ENCODE data around the gene CDT1. TPM values are rescaled to one million over a fixed set of nuclear protein-coding genes. Genes with fewer than 3 reads are reported as not detected.
A peak's percentile ranks its signal among the peaks of the same experiment; 100 is the strongest.
"Not testable (repeated sequence)": the region's sequence is repeated elsewhere in the genome, so short reads cannot be mapped to it uniquely, and the experiment has no call there.

Gene CDT1
- total RNA-seq, 1 experiment from 2014 or later = 32.2 TPM

DNA sequence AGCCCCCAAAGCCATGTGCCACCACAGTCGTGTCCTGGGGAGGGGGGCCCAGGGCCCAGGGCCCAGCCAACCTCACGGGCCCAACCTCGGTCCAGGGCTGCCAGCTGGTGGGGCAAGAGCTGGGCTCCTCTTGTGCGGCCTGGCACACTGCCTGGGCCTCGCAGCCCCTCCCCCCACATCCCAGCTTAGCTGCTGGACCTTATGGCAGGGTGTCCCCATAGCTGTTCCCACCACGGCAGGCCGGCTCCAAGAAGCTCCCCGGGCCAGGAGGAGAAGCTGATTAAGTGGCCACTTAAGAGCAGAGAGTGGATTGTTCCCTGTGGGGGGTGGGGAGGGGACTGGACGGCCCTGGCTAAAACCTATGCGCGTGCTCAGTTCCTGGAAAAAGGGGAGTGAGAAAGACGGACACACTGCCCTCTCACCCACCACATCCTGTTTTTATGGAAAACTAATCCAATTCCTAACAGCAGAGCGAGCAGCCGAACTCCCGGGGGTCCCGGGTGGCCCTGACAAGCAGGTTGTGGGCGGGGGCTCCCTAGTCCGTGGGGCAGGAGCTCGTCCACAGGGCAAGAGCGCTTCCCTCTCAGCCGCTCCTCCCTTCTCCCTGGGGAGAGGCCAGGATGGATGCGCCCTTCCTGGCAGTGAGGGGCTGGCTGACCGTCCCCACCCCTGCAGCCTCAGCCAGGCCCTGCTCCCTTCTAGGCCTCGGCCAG lies 35.4 kb upstream of the CDT1 start:
- peak; percentile 46 for DNase-seq (ENCODE audit: low read depth)

DNA sequence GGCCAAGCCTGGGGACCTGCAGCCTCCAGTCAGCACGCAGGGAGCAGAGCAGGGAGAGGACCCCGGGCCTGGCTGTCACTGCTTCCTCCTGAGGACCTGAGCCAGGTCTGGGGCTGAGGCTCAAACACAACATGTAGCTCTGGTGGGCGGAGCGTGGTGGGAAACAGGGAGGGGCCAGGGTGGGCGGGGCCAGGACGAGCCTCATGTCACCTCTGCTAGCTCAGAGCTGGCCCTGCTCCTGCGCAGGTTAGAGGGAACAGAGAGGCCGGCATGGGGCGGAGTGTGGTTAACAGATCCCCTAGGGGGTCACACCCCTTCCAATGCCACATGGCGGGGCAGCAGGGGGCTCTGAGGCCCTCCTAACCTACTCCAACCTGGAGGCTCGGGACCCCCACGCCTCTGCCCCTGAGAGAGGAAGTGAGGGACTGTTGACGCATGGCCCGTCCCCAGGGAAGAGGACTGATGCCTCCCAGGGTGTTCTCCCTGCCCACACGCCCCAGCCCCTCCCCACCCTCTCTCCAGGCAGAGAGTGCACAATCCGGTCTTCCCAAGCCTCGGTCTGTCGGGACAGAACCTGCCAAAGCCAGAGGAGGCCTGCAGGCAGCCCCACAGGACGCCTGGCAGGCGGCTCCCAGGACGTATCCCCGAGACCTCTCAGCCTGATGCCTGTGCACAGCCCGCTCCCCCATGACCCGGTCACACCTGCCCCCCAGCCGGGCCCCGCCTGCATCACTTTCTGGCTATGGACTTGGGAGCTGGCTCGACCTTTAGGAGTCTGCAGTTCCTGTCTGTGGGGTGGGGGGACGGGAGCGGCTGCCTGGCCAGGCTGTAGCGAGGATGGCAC lies 33.8 kb upstream of the CDT1 start:
- DNase-seq (ENCODE audit: low read depth) = no peak

DNA sequence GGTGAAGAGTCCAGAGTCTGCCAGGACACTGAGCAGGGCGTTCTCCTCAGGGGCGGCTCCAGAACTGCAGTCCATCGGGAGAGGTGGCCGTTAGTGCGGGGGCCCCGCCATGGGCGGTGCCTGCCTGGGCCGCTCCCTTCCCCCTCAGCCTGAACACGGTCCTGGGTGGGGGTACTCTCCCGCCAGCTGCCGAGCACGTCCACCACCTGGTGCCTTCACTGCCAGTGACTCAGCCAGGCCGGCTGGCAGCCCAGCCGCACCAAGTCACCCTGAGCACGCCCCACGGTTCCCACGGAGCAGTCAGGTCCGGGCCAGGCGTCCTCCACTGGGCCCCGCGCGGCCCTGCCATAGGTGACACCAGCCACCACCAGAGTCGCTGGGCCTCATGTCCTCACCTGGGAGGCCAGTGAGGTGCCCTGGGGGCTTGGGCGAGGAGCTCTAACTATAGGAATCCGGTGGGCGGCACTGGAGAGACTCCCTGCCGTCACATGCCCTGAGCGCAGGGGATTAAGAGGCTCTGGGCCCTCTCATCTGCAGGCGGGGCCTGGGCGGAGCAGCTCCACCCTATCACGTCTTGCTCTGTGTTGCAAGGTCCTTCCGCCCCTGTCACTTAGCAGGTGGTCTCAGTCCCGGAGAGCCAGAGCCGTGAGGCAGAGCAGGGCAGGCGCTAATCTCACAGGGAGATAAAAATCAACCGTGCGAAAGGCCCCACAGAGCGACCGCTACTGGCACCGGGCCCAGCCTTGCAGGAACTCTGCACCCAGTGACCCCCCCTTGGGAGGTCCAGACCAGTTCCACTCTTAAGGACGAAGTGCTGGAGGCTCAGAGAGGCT lies 32.9 kb upstream of the CDT1 start:
- peak; percentile 57 for DNase-seq (ENCODE audit: low read depth)

DNA sequence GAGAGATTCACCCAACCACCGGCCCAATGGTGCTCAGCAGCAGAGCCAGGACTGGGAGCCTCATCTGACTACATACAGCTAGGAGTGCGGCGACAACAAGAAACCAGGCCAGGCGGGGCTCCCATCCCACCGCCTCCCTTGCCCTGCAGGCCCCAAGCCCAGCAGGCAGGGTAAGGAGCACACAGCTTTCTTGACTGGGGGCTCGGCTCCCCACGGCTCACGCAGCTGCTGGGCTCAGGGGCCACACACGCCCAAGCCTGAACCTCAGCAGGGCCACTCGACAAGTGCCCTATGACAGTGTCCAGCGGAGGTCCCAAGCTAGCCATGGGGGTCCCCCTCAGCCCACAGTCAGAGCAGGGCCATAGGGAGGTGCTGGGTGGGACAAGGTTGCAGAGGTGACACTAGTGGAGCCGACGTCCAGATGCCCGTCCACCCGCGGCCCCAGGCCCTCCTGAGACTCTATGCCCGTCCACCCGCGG lies 32.3 kb upstream of the CDT1 start:
- no peak for DNase-seq (ENCODE audit: low read depth)

DNA sequence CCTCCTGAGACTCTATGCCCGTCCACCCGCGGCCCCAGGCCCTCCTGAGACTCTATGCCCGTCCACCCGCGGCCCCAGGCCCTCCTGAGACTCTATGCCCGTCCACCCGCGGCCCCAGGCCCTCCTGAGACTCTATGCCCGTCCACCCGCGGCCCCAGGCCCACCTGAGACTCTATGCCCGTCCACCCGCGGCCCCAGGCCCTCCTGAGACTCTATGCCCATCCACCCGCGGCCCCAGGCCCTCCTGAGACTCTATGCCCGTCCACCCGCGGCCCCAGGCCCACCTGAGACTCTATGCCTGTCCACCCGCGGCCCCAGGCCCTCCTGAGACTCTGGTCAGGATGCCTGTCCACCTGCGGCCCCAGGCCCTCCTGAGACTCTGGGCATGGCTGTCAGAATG lies 31.8 kb upstream of the CDT1 start:
- not testable (repeated sequence) for DNase-seq (ENCODE audit: low read depth)

DNA sequence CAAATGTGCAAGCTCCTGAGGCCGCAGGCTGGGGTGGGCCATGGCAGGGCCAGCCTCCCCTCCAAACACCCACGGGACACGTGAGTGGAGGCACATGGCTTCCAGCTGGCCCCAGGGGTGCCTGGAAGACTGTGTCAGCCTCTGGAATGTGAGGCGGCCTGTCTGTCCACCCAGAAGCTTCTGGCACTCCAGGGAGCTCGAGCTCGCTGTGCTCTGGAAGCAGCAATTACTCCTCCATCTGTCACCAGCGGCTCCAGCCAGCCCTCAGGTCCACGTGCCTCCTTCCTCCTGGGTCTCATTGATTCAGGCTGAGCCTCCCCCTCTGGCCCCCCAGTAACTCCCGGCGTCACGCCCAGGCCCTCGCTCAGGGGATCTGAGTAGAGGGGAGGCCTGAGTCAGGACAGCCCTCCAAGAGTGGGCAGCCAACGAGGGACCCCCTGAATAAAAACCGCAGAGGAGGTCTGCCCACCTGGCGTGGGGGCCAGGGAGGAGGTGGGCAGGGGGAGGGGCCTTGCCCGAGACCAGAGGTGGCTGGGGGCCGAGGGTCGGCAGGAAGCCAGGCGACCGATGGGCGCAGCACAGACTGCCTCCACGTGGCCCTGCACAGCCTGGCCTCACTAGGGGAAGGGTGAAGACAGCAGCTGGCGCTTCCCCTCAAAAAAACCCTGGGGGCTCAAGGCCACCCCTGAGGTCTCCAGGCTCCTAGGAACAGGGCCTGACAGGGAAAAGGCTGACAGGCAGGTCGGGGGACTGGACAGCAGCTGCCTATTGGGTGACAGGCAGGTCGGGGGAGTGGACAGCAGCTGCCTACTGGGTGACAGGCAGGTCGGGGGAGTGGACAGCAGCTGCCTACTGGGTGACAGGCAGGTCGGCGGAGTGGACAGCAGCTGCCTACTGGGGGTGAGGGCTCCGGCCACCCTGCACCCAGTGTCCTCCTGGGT lies 30.4 kb upstream of the CDT1 start:
- peak; percentile 82 for DNase-seq (ENCODE audit: low read depth)

DNA sequence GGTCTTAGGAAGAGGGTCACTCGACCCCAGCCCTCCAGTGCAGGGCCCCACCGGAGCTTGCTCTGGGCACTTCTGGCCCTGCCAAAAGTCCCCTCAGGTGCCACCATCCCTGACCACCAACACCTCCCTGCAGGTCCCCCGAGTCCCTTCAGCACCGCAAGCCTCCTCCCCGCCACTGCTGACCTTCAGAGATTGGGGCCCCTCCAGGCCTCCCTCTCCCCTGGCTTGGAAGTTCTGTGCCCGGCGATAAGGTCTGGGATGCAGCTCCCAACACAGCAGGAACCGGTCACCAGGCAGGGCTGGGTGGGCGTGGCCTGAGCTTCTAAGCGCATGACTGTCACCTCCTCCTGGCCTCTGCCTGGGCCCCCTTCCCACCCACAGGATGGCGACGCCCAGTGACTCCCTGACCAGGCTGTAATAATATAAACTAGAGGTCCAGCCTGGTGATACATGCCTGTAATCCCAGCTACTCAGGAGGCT lies 29.7 kb upstream of the CDT1 start:
- peak; percentile 70 for DNase-seq (ENCODE audit: low read depth)

DNA sequence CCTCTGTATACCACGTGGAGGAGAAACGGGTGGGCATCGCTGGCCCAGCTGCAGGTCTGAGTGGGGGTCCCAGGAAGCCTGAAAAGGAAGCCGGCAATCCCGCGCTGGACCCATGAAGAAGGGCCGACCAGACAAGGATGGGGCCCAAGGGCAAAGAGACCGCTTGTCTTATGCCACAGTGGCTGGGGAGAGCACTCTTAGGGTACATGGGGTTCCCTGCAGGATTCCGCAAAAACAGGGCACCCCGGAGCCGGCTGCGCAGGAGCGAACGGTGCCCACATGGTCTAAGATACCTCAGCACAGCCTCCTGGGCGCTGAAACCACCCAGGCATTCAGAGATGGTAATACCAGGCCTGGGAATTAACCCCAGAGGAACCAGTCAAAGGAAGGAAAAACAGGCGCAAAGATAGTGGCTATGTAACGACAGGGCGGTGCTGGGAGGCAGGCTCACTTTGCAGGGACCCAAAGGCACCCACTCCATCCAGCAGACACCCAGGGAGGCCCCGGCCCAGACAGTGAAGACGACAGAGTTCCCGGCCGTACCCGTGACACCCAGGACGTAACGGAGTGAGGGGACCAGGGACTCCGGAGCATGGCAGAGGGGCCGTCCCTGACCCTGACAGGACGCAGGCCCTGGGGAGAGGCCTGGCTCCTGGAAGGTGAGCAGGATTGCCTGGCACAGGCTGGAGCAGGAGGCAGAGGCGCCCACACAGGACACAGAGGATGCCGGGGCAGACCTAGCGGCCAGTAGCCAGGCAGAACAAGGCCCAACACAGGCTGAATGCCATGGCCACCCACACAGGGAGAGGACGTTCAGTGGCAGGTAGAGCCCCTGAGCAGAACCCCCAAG lies 28.8 kb upstream of the CDT1 start:
- no peak for DNase-seq (ENCODE audit: low read depth)

DNA sequence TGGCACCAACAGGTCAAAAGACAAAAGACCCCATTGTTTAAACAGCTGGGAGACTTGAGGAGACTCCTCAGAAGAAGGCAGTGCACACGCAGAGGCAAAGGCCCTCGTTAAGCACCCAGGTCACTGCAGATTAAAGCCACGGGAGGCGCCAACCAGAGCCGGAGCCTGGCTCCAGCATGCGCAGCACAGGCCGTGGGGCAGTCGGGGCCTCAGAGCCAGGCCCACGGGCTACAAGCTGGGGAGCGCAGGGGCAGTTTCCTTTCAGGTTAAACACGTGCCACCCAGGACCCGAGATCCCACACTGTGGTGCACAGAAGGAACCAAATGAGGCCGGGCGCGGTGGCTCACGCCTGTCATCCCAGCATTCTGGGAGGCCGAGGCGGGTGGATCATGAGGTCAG lies 27.8 kb upstream of the CDT1 start:
- DNase-seq (ENCODE audit: low read depth) = no peak

DNA sequence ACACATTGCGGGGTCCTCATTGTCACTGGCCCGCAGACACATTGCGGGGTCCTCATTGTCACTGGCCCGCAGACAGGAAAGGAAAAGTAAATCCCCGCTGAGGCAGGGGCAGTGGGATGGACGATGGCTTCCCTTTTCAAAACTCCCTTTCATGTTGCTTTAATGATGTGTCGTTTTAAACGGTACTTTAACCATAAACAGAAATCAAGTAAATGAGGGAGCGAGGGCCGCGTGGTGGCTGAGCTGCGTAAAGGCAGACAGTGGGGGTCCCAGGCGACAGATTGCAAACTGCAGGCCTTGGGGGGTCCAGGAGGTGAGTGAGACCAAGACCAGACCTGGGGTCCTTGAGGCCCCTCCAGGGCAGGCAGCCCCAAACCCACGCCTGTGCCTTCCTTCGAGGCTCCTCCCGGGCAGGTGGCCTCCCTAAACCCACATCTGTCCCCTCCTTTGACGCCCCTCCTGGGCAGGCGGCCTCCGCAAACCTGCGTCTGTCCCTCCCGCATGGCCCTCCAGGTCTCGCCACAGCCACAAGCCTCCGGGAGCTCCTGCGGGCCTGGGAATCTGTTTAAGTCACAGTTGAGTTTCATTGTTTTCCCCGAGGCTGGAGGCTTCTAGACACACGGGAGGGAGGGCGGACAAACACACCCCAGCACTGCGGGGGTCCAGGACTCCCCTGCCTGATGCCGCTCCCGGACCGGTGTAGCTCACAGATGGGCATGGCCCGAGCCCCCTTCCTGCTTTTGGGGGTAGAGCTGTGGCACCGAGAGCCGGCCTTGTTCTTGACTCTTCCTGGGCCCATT lies 25.9 kb upstream of the CDT1 start:
- DNase-seq (ENCODE audit: low read depth) = no peak

DNA sequence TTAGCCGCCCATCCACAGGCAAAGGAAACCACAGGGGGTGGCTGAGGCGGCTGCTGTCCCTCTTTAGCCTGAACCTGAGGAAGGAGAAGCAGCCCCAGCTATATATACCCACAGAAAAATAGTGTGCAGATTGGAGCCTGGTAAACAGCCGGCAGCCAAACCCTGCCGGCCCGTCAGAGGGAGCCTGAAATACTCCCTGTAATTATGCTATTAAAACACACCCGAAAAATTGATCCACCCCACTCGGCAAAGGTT lies 25.4 kb upstream of the CDT1 start:
- no peak for DNase-seq (ENCODE audit: low read depth)

DNA sequence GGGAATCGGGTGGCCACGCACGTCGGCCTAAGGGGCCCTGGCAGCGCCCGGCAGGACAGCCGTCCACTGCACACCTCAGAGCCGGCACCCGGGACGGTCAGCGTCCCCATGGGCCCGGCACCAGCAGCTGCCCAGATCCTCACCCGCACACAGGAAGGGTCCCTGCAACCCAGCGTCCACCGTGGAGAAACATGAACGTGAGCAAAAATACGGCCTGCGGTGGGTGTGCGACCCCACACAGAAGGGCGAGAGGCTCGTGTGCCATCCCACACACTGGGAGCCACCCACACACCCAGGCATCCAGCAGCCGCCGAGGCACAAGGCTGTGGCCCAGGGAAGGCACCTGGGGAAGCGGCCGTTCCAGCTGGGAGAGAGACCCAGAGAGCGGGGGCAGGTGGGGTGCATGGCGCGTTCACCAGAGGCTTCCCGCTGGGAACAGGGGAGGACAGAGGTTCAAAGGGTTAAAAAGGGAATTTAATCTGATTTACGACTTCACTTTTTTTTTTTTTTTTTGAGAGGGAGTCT lies 25.0 kb upstream of the CDT1 start:
- no peak for DNase-seq (ENCODE audit: low read depth)

DNA sequence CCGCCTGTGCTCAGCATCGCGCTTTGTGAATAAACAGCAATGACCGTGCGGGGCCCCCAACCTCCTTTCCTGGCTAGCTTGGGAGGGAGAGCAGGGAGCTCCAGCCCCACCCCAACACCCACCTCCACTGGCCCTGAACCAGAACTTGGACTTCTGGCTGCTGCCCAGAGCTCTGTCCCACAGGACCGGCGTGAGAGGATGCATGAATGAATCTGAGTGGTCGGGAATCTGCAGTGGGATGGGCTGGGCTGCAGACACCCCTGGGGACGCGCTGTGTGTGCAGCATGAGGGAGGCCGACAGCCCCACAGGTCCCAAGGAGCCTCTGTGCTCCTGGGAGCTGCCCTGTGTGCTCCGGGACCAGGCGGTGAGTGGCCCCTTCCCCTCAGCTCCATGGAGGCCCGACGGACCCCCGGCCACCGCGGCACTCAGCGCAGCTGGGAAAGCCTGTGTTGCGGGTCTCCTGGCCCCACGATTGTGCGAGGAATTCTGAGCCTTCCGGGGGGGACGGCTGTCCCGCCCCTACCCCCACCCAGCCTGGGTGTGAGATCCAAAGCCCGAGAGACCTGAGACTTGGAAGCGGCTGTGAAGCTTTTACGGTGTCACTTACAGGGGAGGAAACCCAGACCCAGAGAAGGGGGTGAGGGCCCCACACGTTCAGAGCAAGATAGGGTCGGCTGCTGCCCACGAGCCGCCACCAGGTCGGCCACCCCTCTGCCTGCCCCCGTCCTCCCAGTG lies 24.0 kb upstream of the CDT1 start:
- DNase-seq (ENCODE audit: low read depth) = no peak

DNA sequence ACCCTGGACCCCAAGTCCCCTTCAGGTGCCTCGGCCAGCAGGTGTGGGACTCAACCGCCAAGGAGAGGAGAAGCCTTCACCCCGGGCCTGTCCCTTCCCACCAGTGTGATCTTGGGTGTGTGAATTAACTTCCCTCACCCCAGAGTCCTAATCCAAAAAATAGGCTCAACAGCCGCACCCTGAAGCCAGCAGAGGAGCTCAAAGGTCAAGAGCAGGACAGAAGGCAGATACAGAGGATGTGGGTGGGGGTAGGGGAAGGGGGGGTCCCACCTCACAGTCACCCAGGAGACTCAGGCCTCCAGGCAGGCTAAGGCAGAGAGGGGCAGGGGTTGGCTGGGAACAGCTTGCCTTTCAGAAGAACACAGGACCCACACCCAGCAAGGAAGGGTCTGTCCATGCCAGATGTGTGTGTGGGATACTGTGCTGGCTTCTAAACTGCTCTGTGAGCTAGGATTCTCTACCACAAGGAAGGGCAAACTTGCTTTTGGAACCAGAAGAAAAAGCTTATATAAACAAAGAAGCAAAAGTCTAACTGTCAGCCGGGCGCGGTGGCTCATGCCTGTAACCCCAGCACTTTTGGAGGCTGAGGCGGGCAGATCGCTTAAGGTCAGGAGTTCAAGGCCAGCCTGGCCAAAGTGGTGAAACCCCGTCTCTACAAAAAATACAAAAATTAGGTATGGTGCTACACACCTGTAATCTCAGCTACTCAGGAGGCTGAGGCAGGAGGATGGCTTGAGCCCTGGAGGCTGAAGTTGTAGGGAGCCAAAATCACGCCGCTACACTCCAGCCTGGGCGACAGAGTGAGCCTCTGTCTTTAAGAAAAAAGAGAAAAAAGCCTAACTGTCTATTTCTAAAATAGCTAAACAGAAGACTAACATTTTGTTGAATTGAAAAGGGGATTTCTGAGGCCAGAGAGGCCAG lies 23.2 kb upstream of the CDT1 start:
- DNase-seq (ENCODE audit: low read depth) = no peak

DNA sequence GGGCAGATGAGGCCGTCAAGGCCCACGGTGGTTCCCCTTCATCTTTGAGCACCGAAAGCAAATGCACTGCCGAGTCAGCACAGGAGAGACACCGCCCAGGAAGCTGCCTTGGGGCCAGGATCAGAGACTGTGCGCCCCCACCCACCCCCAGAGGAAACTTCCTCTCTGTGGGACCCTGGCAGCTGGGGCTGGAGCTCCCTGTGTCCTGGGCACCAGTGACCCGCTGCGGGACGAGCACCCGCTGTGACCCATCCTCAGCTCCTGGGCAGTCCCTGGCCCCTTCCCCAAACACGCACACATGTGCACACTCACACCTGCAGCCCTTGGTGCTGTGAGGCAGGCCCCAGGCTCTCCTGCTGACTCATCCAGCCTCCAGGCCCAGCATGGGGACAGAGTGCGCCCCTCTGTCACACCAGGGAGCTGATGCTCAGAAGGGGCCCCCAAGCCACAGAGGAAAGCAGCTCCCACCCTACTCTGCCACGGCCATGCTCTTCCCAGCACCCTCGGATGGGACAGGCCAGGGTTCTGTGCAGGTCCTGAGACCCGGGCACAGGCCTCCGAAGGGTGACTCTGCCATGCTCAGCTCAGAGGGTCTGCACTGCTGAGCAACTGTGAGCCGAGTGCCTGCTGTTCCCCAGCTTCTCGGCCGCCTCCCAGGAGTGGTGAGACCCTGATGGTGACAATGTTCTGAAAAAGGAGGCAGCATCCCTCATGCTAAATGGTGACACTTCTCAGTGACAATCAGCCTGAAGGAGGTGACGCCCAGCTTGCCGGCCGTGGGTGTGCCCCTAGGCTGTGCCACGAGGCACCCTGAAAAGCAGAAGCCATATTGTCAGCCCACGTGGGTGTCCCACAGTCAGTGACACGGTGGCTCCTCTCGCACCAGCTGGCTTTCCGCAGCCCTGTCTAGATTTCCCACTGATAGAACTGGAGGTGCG lies 22.2 kb upstream of the CDT1 start:
- no peak for DNase-seq (ENCODE audit: low read depth)

Data from RPMI7951 (cell line).